Right ventricle myocardium inferior (tissue), 1 donor: Measurements from ENCODE around the gene ACSL6. TPM values are rescaled to one million over a fixed set of nuclear protein-coding genes. Genes with fewer than 3 reads are reported as not detected.

Experiments used
- ATAC-seq: fragments of 200-7000 bp; cut with Tn5 transposase; one replicate; pipeline ENCODE4 v1.9.1; 2020; ENCODE audit warnings: mild to moderate bottlenecking, moderate library complexity
- DNase-seq: peaks from one replicate; pipeline ENCODE4 v3.0.0; 2021; ENCODE audit errors: missing footprints
- intact Hi-C: fragments of 100-400 bp; cut with DNase I; formaldehyde crosslinking; loops from one replicate; pipeline ENCODE4 v1.11.0; 2022
- total RNA-seq: library from RNA; stranded (reverse); fragmentation: NEBNext Ultra II Directional; extraction: Animal tissue kit (Norgen Biotek cat#: 25700); gene quantifications from one replicate; pipeline ENCODE4 v1.2.1, GENCODE V29; 2021
- donor health status: DM: no; HTN: yes; CAD: no; lungs with severe emphysema.

The ACSL6 gene
- total RNA-seq, 1 donor from 2014 or later, result 3.4 TPM

DNA sequence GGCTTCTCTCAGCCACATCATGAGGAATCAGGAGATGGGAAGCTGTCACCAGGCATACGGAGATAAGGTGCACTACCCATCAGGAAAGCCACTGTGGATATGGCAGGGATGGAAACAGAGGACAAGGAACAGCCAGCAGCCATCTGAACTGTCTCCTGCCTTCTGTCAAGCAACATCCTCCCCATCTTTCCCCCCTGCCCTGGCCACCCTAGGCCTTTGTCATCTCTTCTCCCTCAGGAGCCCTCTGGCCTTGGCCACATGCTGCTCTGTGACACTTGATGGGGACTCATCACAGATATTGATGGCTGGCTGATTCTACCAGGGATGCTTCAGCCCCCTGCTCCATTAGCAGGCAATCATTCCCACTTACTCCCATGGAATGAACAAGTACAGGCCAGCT is 44.9 kb downstream of the ACSL6 start:
- ATAC-seq, result no peak
- intact Hi-C loops, result no loop called here
- no peak for DNase-seq

DNA sequence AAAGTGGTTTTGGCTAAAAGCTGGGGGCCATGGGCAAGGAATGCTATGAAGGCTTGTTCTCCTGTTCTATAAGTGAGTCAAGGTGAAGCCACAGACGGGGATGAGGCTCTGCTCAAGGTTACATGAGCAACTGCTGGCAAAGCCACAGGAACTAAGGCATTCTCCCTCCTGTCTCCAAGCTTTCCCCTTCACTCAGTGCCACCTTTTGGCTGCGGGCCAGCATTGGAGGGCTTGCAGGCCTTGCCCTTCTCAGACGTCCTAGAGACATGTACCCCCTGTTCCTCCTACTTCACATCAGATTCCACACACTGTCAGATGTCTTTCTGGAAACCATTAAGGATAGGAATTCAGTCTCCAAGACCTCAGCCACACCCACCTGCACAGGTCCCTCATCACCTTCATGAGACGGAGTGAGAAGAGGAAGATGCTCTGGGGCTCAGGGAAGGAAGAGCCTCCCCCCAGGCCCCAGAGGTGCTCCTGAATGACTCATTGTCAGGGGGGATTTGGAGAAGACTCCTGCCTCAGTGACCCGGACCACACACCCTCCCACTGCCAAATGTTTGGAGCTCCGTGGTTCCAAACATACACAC is 45.5 kb downstream of the ACSL6 start:
- DNase-seq (no peak), ATAC-seq (no peak)
- intact Hi-C loops, result no loop called here

DNA sequence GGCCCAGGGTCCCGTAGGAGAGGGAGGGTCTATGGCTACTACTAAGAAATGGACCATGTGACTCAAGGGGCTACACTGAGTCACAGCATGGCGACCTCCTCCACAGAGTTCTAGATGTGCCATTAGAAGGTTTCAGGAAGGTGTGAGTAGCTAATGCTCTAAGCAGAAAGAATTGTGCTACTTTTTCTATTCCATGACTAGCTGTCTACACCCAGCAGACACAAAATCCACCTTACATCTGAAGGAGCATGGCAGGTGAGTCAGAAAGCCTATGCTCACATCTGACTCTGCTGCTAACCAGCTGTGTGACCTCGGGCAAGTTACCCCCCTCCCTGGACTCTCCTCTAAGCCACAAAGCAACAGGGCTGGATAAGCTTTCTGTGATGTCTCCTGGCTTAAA is 51.6 kb downstream of the ACSL6 start:
- intact Hi-C loops, result no loop called here
- DNase-seq (no peak), ATAC-seq (no peak)

DNA sequence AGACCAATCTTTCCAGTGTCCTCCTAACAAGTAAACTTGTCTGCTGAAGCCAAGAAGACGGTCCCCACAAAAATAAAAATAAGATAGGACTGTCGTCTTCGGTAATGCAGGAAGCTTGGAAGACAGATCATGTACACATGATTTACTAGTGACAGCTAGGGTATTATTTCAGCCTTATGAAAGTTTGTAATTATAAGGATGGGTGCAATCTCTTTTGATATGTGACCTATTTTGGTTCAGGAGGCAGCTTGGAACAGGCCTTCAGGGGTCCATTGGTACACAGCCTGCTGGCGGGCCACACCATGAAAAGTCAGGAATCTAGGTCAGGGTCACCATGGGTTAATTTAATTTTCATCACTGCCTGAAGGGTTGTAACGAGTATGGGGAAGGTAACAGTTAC is 52.3 kb downstream of the ACSL6 start:
- DNase-seq (no peak), ATAC-seq (no peak)
- intact Hi-C loops, result no loop called here

DNA sequence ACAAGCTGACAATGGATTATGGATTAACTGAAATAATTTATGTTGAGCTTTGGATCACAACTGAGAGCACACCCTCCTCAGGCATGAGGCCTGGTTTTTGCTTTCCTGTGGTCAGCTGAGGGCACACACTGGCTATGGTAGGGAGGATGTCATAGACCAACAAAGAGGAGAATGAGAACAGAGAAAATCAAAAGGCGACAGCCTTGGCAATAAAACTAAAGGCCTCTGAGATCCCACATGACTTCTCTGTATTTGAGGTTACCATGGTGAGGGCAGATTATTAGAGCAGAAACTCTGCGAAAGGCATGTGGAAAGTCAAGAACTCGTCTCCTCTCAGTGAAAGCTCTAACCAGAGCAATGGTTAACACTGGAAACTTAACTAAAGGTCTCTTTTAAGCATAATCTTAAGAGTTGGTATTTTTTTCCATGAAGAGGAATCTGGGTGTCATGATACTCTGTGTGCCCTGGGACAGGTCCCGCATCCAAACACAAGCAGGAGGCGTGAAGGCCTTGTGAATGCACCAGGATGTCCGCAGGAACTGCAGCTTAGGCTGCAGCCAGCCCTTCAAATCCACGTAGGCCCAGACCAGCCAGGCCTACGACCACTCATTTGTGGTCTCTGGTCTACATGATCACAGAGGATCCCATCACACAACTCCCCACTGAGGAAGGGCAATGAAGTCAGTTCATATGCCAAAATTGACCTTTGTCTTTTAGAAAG is 53.6 kb downstream of the ACSL6 start:
- DNase-seq (no peak), ATAC-seq (no peak)
- intact Hi-C loops, result no loop called here

DNA sequence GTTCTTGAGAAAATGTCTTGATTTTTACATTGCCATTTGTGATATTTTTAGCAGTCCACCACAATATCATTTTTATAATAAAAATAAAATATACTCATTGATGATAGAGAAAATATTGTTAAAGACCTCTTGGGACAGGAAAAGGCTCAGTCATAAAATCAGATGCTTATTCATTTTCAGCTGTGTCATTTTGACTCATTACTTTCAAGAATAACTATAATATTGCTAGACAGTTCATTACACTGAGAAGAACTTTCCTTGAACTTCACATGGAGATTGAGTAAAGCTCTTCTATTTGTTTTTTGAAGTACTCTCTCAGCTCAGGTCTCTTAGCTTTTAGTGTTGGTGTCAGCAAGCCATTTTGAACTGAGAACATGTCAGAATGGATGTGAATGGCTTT is 57.5 kb downstream of the ACSL6 start:
- intact Hi-C loops, result no loop called here
- no peak for ATAC-seq
- DNase-seq, result no peak

DNA sequence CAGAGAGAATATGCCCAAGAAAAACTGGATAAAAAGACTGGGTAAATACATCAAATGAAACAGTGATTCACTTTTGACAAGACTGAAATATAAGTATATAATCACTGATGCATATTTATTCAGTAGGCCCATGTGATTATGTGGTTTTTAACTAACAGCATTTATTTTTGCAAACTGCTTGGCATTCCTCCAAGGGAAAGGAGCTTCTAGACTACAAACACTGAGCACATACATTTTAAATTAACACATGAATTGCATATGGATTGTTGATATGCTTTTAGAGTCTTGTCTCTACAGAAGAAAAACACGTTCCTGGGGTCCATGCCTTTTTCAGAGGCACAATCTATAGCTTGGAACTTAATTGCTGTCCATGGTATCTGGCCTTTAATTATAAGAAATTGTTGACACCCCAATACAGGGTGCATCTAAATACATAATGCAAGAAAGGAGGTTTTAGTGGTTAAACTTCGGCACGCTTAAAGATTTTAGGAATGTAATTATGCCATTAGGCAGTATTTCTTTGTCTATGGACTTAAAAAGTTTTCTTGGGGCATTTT is 59.1 kb downstream of the ACSL6 start:
- no peak for ATAC-seq
- intact Hi-C loops, result no loop called here
- DNase-seq, result no peak

DNA sequence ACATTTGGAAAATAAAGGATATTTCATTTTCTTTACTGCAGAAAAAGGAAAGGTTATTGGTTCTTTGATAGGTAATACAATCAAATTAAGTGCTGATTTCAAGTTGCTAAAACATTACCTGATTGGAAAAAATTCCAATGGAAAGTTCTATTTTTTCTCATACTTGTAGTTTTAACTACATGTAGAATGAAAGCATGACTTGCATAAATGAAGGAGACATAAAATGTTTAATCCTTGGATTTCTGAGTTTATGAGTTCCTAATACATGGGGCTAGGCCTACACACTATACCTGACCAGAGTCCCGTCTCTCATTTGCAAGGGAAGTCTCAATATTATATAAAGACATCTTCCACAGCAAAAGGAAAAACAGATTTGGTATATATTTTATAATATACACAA is 60.8 kb downstream of the ACSL6 start:
- DNase-seq, result no peak
- intact Hi-C loops, result no loop called here
- no peak for ATAC-seq

DNA sequence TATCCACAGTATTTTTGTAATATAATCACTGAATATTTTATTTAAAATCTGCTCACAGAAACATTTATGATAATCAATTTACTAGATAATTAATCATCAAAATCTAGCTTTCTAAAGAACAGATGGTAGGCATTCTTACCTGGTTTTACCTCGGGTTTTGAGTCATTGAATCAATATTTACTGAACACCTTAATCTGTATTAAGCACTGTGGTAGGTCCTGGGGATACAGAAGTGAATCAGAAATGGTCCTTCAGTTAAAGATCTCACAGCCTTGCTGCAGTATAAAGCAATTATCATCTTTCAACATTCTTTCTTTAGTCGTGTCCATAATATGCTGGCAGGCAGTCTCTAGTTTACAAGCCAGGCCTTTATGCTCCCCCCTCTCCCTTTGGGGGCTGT is 64.0 kb downstream of the ACSL6 start:
- DNase-seq (no peak), ATAC-seq (no peak)
- intact Hi-C loops, result no loop called here

DNA sequence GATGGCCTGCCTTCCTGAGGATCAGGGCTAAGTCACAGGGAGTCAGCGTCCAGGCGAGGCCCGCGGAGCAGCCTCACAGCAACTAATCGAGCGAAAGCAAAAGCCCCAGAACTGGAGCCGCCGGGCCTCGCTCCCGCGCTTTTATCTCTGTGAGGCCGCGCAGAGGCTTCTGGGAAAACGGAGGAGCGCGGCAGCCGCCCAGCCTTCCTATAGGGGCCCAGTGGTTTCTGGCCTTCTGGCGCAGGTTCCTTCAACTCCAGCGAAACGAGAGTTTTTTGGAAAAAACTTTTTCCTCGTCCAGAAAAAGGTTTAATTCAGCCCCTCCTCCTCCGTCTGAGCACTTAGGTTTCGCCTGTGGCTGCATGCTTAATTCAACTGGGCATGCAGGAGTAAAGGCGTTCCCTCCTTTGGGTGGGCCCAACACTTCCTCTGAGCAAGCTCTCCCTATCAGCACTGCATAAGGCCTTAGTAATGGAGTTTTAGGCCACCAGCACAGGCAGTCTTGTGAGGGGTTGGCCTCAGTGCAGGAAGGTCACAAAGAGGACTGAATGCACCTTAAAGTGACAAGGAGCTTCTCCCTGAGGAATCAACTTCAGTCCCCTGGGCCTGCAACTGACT is 65.8 kb downstream of the ACSL6 start, which contains the start of gene MEIKIN:
Gene MEIKIN (minus strand): TSS at position 113 of the 618 bp plus-strand sequence. CDS start 158 bp downstream, outside the sequence.
- intact Hi-C loops, result no loop called here
- DNase-seq (no peak), ATAC-seq (no peak)

DNA sequence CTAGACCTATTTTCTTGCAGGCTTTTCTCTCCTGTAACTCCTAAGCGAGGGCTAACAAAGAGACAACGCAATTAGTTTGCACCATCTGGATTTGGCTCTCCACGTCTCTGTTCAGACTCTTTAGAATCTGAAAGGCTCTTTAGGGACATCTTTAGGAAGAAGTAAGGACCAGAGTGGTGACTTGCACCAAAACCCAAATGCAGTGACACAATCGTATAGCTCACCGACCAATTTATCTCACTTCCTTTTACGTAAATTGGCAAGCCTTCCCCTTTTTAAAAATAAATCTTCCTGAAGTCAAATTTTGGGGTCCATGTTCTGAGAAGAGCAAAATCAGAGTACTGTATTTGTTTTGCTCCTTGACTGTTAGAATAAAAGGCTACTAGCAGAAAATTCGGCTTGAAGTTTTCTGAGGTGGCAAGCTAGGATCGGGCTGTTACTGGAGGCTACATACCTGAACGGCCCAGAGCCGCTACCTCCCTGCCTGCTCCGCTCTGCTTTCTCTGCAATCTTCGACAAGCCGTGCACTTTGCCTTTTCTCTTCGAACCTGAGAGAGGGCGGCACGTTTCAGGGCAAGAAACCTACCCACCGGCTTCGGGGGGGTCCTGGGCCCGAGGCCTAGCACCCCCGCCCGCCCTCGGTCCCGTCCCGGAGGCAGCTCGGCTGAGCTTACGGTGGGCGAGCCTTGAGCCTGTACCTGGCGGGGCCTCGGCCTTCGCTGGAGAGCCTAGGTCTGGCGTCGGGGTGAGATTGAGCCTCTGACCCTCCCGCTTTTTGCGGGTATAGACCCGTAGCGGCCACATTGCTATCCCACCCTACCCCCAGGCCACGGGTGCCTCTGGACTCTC is 66.5 kb downstream of the ACSL6 start:
- intact Hi-C loops, result no loop called here
- no peak for DNase-seq
- no peak for ATAC-seq

DNA sequence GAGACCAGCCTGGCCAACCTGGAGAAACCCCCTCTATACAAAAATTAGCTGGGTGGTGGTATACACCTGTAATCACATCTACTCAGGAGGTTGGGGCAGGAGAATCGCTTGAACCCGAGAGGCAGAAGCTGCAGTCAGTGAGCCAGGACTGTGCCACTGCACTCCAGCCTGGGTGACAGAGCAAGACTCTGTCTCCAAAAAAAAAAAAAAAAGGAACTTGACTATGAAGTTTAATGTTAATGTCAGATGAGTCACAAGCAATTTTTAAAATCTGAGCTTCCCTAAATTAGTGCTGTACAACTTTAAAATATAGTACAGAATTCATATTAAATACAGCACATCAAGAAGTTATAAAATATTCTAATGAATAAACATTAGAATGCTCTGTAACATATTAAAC is 67.5 kb downstream of the ACSL6 start:
- intact Hi-C loops, result no loop called here
- ATAC-seq (no peak), DNase-seq (no peak)

DNA sequence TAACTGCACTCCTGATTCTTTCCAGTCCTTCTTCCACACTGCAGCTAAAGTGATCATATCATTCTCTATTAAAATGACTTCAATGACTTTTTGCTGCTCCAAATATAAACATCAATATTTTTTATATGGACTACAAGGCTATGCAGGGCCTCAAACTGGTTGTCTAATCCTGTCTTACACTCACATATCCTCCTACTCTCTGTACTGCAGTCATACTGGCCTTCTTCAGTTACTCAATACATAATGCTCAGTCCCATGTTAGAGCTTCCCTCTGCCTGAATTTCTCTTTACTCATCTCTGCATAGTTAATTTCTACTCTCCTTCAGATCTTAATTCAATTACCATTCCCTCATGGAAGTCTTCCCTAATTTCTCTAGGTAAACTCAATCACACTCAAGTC is 69.4 kb downstream of the ACSL6 start:
- DNase-seq, result no peak
- ATAC-seq, result no peak
- intact Hi-C loops, result no loop called here

DNA sequence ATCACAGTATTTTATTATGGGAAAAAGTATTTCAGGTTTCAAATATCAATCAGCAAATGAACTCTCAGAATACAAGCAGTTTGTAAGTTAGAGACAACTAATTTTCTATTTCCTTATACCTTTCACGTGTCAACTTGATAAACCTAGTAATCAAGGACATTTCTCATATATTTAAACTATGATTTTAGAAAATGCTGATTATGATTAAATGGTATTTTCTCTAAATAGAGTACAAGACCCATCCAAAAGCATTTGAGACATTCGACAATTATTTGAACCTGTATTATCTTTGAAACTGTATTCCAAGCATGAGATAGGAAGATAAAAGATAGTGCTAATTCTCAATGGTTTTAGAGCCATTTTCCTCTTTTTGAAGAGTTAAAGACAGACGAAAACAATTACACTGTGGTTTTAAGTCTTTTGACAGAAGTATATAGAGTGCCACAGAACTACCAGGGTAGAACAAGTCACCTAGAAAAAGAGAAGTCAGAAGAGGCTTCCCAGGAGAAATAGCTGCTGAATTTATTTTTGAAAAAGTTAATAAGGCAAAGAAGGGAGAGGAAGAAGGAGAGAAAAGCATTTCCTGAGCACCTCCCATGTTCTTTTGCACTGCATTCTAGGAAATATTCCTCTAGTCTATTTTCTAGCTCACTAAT is 71.6 kb downstream of the ACSL6 start:
- DNase-seq (no peak), ATAC-seq (no peak)
- intact Hi-C loops, result no loop called here

DNA sequence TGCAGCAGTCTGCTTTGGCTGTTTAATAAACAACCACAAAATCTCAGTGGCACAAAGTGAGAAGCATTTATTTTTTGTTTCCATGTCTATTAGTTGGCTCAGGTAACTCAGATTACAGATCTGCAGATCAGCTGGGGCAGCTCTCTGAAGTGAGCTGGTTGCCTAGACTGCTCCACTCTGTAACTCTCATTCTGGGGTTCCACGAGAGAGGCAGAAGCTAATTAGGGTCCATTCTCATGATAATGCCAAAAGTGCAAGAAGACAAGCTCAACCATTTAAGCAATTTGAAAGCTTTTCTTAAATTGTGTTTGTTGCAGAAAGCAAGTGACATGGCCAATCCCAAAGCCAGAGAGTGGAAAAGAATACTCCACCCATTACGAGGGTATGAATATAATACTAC is 79.2 kb downstream of the ACSL6 start:
- intact Hi-C loops, result no loop called here
- DNase-seq (no peak), ATAC-seq (no peak)

DNA sequence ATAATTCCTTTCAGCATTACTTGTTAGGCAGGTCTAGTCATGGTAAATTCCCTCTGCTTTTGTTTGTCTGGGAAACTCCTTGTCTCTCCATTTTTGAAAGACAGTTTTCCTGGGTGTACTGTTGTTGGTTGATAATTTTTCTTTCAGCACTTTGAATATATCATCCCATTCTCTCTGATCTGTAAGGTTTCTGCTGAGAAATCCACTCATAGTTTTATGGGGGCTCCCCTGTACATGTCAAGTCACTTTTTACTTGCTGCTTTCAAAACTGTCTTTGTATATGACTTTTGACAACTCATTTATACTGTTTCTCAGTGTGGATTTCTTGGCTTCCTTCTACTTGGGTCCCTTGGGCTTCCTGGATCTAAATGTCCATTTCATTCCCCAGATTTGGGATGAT is 82.5 kb downstream of the ACSL6 start:
- ATAC-seq (no peak), DNase-seq (no peak)
- intact Hi-C loops, result no loop called here

DNA sequence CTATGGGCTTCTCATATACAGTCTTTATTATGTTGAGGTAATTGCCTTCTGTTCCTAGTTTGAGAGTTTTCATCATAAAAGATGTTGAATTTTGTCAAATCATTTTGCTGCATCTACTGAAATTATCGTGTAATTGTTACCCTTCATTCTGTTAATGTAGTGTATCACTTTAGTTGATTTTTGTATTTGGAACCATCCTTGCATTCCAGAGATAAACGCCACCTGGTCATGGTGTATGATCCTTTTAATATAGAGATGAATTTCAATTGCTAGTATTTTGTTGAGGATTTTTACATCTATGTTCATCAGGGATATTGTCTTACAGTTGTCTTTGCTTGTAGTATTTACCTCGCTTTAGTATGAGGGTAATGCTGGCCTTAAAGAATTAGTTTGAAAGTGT is 85.3 kb downstream of the ACSL6 start:
- ATAC-seq, result no peak

DNA sequence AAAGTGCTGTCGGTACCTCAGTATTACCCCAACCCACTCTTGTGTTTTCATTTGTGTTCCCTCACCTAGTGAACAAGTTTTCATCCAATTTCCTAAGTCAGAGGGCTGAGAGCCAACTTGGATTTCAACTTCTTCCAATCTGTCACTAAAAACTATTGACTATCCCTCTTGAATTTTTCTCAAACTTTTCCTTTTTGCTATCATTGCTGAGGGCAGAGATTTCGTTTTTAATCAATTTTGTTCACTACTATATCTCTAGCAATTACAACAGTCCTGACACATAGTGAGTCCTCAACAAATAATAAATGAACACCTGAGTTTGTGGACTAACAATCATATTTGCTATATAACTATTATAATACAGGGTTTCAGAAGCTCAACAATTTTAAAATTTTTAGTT is 95.0 kb downstream of the ACSL6 start:
- DNase-seq, result no peak
- no peak for ATAC-seq

More for the DNA sequence above, 85.3 kb downstream of the ACSL6 start:
- no peak for DNase-seq
- intact Hi-C loops, result no loop called here

DNA sequence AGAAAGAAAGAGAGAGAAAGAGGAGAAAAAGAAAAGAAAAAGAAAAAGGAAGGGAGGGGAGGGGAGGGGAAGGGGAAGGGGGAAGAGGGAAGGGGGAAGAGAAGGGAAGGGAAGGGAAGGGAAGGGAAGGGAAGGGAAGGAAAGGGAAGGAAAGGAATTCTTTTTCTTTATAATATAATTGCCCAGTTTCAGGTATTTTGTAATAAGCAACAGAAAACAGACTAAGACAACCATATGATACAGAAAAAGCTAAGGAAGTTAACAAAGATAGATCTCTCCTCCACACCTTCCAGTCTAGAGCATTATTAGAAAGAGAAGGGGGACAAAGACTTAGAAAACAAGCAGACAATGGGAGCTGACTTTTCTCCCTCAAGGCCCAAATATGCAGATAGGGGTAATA is 97.0 kb downstream of the ACSL6 start:
- intact Hi-C loops, result no loop called here
- ATAC-seq (no peak), DNase-seq (no peak)

More for the DNA sequence above, 95.0 kb downstream of the ACSL6 start:
- intact Hi-C loops, result no loop called here
